GM12864 (cell line): ENCODE measurements around the gene TRIM41.

Experiments used
- DNase-seq: peaks from one replicate; pipeline ENCODE4 v3.0.0-alpha.2; 2011; ENCODE audit warnings: low read depth
- H3K4me3 ChIP-seq: 2 replicates; pipeline ENCODE4 v1.5.1; 2011; ENCODE audit warnings: mild to moderate bottlenecking, low read depth, low read length, control low read depth
- TF ChIP-seq, protein P1 (sequence below): IDR thresholded peaks from 2 replicates; pipeline ENCODE4 v1.5.1; 2011; ENCODE audit warnings: low read depth, mild to moderate bottlenecking, moderate library complexity, low read length, control low read depth, inconsistent platforms; ENCODE audit errors: missing control alignments

The TRIM41 gene

DNA sequence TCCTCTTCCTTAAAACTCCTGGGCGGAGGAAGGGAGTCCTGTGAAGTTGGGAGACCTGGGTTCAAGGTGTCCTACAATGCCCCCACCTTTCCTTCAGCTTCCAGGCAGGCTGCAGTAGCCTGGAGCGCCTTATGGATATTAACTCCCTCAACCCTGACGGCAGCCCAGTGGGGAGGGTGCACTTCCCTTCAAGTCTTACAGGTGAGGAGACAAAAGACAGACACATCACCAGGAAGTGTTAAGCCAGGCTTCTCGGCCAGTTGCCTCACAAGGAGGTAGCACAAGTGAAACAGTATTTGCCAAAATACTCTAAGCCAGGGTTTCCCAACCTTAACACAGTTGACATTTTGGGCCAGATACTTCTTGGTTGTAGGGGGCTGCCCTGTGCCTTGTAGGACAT is 22.3 kb upstream of the TRIM41 start:
- no peak overlapping the region for H3K4me3 ChIP-seq
- no peak for DNase-seq
- TF ChIP-seq, protein P1, sequence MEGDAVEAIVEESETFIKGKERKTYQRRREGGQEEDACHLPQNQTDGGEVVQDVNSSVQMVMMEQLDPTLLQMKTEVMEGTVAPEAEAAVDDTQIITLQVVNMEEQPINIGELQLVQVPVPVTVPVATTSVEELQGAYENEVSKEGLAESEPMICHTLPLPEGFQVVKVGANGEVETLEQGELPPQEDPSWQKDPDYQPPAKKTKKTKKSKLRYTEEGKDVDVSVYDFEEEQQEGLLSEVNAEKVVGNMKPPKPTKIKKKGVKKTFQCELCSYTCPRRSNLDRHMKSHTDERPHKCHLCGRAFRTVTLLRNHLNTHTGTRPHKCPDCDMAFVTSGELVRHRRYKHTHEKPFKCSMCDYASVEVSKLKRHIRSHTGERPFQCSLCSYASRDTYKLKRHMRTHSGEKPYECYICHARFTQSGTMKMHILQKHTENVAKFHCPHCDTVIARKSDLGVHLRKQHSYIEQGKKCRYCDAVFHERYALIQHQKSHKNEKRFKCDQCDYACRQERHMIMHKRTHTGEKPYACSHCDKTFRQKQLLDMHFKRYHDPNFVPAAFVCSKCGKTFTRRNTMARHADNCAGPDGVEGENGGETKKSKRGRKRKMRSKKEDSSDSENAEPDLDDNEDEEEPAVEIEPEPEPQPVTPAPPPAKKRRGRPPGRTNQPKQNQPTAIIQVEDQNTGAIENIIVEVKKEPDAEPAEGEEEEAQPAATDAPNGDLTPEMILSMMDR: no peak

DNA sequence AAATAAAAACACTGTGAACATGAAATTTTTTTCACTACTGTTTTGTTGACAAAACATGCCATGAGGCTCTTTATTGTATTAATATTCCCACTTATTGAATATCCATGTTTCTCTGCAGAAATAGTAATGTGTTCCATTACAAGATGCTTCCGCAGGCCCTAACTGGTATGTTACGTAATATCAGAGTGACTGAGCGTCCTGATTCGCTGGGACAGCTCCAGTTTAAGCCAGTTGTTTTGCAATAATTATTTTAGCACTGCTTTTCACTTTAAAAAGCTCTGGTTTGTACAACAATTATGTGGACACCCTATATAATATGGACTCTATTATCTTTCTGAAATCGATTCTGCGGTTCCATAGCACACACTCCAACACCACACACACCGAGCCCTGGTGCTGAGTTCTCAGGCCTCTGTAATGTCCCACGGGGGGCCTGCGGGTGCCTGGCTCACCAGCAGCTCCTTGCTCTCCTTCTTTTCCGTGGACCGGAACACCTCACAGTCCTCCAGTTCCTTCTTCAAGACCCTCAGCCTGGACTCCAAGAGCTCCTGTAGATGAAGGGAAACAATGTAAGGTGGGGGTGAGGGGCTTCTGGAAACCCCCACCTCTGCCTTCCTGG is 19.9 kb upstream of the TRIM41 start:
- H3K4me3 ChIP-seq: no peak overlapping the region
- DNase-seq: no peak
- TF ChIP-seq, protein P1: no peak

DNA sequence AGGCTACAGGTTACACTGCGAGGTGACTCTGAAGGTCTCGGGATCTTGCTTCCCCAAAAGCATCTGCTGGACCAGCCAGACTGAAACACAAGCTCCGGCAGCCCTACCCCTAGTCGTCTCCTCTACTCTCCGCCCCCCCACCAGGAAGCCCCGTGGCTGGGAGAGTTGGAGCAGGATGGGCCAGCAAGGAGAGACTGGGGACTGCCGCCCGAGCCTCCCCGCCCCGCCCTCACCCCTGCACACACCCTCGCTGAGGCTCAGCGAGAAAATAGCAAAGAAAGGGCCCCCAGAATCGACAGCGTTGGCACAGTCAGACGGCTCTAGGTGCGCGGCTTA is 19.3 kb upstream of the TRIM41 start:
- TF ChIP-seq, protein P1: no peak
- no peak overlapping the region for H3K4me3 ChIP-seq
- no peak for DNase-seq

DNA sequence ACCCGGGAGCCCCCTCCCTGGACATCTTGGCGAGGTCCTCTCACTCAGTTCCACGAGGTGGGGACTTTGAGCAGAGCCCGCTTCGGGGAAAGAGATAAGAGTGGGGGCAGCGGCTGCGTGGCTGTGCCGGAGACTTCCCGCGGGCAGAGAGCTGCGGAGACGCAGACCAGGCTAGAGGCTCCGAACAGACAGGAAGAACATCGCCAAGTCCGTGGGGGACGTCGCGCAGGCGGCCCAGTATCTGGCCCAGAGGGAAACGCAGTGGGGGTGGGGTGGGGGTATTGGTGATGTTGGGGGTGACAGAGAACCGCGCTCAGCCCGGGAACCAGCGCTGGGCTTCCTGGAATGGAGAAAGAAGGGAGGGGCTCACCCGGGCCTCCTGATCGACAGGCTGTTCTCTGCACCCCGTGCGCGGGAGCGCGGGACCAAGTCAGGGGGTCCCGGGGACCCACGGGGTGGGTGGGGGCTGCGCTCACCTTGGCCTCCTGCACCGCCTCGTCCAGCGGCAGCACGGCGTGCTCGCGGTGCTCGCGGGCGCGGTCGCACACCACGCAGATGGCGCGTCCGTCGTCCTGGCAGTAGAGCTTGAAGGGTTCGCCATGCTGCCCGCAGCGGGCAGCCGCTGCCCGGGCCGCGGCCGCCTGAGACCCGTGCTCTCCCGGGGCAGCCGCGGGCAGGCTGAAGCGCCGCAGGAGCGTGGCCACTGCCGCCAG is 18.8 kb upstream of the TRIM41 start:
- TF ChIP-seq, protein P1: no peak
- DNase-seq: no peak
- peak overlapping the region; percentile 60 for H3K4me3 ChIP-seq

DNA sequence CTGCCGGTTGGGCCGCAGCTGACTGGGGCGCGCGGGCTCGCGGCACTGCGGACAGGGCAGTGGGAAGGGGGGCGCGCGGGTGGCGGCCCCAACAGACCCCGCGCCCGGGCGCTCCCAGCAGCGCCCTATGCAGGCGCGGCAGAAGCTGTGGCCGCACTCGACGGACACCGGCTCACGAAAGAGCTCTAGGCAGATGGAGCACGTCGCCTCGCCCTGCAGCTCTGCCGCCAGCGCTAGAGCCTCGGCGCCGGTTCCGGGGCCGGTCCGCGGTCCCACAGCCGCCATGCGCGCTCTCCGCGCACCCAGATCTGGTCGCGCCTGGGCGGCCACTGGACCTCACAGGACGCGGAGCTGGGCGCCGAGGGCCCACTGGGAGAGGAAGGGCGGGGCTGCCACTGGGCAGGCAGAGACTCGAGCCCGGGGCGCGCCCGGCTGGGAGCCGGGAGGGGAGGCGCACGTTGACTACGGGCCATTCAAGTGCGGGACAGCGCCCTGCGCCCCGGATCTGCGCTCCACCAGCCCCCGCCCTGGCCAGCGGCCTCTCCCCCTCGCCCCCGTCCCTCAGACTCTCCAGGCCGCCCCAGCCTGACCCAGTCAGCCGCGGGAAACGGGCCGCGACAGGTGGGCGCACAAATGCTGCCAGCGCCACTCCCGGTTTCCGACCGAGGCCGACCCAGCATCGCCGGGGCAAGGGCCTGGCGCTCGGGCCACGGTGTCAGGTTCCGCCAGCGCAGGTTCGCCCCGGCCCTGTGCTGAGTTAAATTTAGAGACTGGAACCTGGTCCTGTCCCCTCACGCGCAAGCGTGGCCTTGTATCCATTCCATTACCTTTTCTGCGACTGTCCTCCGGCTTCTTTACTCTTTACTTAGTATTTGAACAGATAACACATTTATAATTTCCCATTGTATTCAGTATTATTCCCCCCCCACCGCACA is 18.0 kb upstream of the TRIM41 start, which contains the start of gene TRIM7:
TRIM7 (minus strand) TSS at position 371 of the 935 bp plus-strand sequence; CDS start at position 285, 86 bp downstream.
- no peak for DNase-seq

More for the DNA sequence above, 18.0 kb upstream of the TRIM41 start, which contains the start of gene TRIM7:
- TF ChIP-seq, protein P1: no peak
- peak within 1 kb of the TSS; percentile 60 for H3K4me3 ChIP-seq
